SK-N-SH treated with all-trans-retinoic acid at 6 μM for 48 hours (cell line): ENCODE measurements around the gene GJA4.

Experiments
- ATAC-seq: fragments of 200-7000 bp; cut with Tn5 transposase; 3 replicates; pipeline ENCODE4 v1.9.1; 2020; ENCODE audit warnings: mild to moderate bottlenecking, moderate library complexity
- ARNTL ChIP-seq: fragments of 450-650 bp; formaldehyde crosslinking; IDR thresholded peaks from 2 replicates; pipeline ENCODE4 v1.5.0; 2020; ENCODE audit warnings: low read depth, mild to moderate bottlenecking, moderate library complexity, borderline replicate concordance
- BACH2 ChIP-seq: fragments of 250-450 bp; sonication (Bioruptor Pico); IDR thresholded peaks from 2 replicates; pipeline ENCODE4 v1.9.0; 2021; ENCODE audit warnings: mild to moderate bottlenecking, borderline replicate concordance
- CSRNP3 ChIP-seq: fragments of 250-450 bp; sonication (Bioruptor Pico); IDR thresholded peaks from 2 replicates; pipeline ENCODE4 v1.5.1; 2021; ENCODE audit warnings: mild to moderate bottlenecking, moderate library complexity
- ESRRG ChIP-seq: fragments of 250-450 bp; sonication (Bioruptor Pico); IDR thresholded peaks from 2 replicates; pipeline ENCODE4 v1.6.1; 2021; ENCODE audit warnings: mild to moderate bottlenecking
- GLIS3 ChIP-seq: fragments of 250-450 bp; sonication (Bioruptor Pico); IDR thresholded peaks from 2 replicates; pipeline ENCODE4 v1.5.0; 2020; ENCODE audit warnings: mild to moderate bottlenecking, moderate library complexity
- OSR1 ChIP-seq: fragments of 250-450 bp; sonication (Bioruptor Pico); IDR thresholded peaks from 2 replicates; pipeline ENCODE4 v1.8.0; 2022; ENCODE audit warnings: moderate library complexity, mild to moderate bottlenecking, inconsistent platforms
- PATZ1 ChIP-seq: fragments of 250-450 bp; sonication (Bioruptor Pico); IDR thresholded peaks from 2 replicates; pipeline ENCODE4 v1.8.0; 2020; ENCODE audit warnings: mild to moderate bottlenecking, moderate library complexity, borderline replicate concordance
- PPARA ChIP-seq: fragments of 250-450 bp; sonication (Bioruptor Pico); IDR thresholded peaks from 2 replicates; pipeline ENCODE4 v1.5.0; 2020; ENCODE audit warnings: mild to moderate bottlenecking, borderline replicate concordance
- RARB ChIP-seq: fragments of 250-450 bp; sonication (Bioruptor Pico); IDR thresholded peaks from 2 replicates; pipeline ENCODE4 v1.8.0; 2021; ENCODE audit warnings: mild to moderate bottlenecking, moderate library complexity
- SNAI2 ChIP-seq: fragments of 250-450 bp; sonication (Bioruptor Pico); IDR thresholded peaks from 2 replicates; pipeline ENCODE4 v1.5.0; 2020; ENCODE audit warnings: mild to moderate bottlenecking, moderate library complexity
- TCF4 ChIP-seq: fragments of 250-450 bp; sonication (Bioruptor Pico); IDR thresholded peaks from 2 replicates; pipeline ENCODE4 v1.8.0; 2021; ENCODE audit warnings: mild to moderate bottlenecking, moderate library complexity, borderline replicate concordance
- TOX ChIP-seq: fragments of 250-450 bp; sonication (Bioruptor Pico); IDR thresholded peaks from 2 replicates; pipeline ENCODE4 v1.8.0; 2021; ENCODE audit warnings: mild to moderate bottlenecking, moderate library complexity, borderline replicate concordance
- ZC3H10 ChIP-seq: fragments of 250-450 bp; sonication (Bioruptor Pico); IDR thresholded peaks from 2 replicates; pipeline ENCODE4 v1.5.1; 2021; ENCODE audit warnings: mild to moderate bottlenecking, moderate library complexity
- ZFP3 ChIP-seq: fragments of 250-450 bp; sonication (Bioruptor Pico); IDR thresholded peaks from 2 replicates; pipeline ENCODE4 v1.5.0; 2020; ENCODE audit warnings: mild to moderate bottlenecking, moderate library complexity
- ZFP30 ChIP-seq: fragments of 450-650 bp; formaldehyde crosslinking; IDR thresholded peaks from 2 replicates; pipeline ENCODE4 v1.5.0; 2022; ENCODE audit warnings: mild to moderate bottlenecking, moderate library complexity
- ZNF565 ChIP-seq: fragments of 450-650 bp; formaldehyde crosslinking; conservative IDR thresholded peaks from 2 replicates; pipeline ENCODE4 v1.5.0; 2020; ENCODE audit warnings: low read depth, mild to moderate bottlenecking, moderate library complexity
- ZNF70 ChIP-seq: fragments of 450-650 bp; formaldehyde crosslinking; IDR thresholded peaks from 2 replicates; pipeline ENCODE4 v1.5.0; 2020; ENCODE audit warnings: mild to moderate bottlenecking, moderate library complexity
- ZNF8 ChIP-seq: fragments of 450-650 bp; formaldehyde crosslinking; IDR thresholded peaks from 2 replicates; pipeline ENCODE4 v1.5.0; 2020; ENCODE audit warnings: mild to moderate bottlenecking, moderate library complexity
- TF ChIP-seq, protein P1 (sequence below): fragments of 250-450 bp; sonication (Bioruptor Pico); IDR thresholded peaks from 2 replicates; pipeline ENCODE4 v1.5.0; 2020; ENCODE audit warnings: mild to moderate bottlenecking, moderate library complexity
- TF ChIP-seq, protein P2 (sequence below): fragments of 250-450 bp; sonication (Bioruptor Pico); IDR thresholded peaks from 2 replicates; pipeline ENCODE4 v1.5.1; 2020; ENCODE audit warnings: low read depth, mild to moderate bottlenecking, moderate library complexity
- TF ChIP-seq, protein P3 (sequence below): fragments of 250-450 bp; sonication (Bioruptor Pico); IDR thresholded peaks from 2 replicates; pipeline ENCODE4 v1.8.0; 2021; ENCODE audit warnings: low read depth, mild to moderate bottlenecking, moderate library complexity, borderline replicate concordance

GJA4 gene

DNA sequence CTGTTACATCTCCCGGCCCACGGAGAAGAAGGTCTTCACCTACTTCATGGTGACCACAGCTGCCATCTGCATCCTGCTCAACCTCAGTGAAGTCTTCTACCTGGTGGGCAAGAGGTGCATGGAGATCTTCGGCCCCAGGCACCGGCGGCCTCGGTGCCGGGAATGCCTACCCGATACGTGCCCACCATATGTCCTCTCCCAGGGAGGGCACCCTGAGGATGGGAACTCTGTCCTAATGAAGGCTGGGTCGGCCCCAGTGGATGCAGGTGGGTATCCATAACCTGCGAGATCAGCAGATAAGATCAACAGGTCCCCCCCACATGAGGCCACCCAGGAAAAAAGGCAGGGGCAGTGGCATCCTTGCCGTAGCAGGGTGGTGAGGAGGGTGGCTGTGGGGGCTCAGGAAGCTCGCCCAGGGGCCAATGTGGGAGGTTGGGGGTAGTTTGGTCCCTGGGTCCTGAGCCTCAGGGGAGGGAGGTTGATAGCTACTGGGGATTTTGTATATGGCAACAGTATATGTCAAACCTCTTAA, 31.0 kb upstream of the GJA4 start:
- no peak for ATAC-seq
- TF ChIP-seq ZC3H10 (no peak), OSR1 (CRISPR knock-in tag) (no peak), PATZ1 (CRISPR knock-in tag) (no peak), PPARA (CRISPR knock-in tag) (no peak), TCF4 (CRISPR knock-in tag) (no peak), ZFP3 (CRISPR knock-in tag) (no peak), RARB (CRISPR knock-in tag) (no peak), SNAI2 (CRISPR knock-in tag) (no peak), TOX (no peak), BACH2 (no peak)
- TF ChIP-seq, protein P1, sequence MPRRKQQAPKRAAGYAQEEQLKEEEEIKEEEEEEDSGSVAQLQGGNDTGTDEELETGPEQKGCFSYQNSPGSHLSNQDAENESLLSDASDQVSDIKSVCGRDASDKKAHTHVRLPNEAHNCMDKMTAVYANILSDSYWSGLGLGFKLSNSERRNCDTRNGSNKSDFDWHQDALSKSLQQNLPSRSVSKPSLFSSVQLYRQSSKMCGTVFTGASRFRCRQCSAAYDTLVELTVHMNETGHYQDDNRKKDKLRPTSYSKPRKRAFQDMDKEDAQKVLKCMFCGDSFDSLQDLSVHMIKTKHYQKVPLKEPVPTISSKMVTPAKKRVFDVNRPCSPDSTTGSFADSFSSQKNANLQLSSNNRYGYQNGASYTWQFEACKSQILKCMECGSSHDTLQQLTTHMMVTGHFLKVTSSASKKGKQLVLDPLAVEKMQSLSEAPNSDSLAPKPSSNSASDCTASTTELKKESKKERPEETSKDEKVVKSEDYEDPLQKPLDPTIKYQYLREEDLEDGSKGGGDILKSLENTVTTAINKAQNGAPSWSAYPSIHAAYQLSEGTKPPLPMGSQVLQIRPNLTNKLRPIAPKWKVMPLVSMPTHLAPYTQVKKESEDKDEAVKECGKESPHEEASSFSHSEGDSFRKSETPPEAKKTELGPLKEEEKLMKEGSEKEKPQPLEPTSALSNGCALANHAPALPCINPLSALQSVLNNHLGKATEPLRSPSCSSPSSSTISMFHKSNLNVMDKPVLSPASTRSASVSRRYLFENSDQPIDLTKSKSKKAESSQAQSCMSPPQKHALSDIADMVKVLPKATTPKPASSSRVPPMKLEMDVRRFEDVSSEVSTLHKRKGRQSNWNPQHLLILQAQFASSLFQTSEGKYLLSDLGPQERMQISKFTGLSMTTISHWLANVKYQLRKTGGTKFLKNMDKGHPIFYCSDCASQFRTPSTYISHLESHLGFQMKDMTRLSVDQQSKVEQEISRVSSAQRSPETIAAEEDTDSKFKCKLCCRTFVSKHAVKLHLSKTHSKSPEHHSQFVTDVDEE, result no peak
- TF ChIP-seq, protein P2, sequence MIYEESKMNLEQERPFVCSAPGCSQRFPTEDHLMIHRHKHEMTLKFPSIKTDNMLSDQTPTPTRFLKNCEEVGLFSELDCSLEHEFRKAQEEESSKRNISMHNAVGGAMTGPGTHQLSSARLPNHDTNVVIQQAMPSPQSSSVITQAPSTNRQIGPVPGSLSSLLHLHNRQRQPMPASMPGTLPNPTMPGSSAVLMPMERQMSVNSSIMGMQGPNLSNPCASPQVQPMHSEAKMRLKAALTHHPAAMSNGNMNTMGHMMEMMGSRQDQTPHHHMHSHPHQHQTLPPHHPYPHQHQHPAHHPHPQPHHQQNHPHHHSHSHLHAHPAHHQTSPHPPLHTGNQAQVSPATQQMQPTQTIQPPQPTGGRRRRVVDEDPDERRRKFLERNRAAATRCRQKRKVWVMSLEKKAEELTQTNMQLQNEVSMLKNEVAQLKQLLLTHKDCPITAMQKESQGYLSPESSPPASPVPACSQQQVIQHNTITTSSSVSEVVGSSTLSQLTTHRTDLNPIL (CRISPR knock-in tag), result no peak
- TF ChIP-seq, protein P3, sequence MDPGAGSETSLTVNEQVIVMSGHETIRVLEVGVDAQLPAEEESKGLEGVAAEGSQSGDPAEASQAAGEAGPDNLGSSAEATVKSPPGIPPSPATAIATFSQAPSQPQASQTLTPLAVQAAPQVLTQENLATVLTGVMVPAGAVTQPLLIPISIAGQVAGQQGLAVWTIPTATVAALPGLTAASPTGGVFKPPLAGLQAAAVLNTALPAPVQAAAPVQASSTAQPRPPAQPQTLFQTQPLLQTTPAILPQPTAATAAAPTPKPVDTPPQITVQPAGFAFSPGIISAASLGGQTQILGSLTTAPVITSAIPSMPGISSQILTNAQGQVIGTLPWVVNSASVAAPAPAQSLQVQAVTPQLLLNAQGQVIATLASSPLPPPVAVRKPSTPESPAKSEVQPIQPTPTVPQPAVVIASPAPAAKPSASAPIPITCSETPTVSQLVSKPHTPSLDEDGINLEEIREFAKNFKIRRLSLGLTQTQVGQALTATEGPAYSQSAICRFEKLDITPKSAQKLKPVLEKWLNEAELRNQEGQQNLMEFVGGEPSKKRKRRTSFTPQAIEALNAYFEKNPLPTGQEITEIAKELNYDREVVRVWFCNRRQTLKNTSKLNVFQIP, result no peak

DNA sequence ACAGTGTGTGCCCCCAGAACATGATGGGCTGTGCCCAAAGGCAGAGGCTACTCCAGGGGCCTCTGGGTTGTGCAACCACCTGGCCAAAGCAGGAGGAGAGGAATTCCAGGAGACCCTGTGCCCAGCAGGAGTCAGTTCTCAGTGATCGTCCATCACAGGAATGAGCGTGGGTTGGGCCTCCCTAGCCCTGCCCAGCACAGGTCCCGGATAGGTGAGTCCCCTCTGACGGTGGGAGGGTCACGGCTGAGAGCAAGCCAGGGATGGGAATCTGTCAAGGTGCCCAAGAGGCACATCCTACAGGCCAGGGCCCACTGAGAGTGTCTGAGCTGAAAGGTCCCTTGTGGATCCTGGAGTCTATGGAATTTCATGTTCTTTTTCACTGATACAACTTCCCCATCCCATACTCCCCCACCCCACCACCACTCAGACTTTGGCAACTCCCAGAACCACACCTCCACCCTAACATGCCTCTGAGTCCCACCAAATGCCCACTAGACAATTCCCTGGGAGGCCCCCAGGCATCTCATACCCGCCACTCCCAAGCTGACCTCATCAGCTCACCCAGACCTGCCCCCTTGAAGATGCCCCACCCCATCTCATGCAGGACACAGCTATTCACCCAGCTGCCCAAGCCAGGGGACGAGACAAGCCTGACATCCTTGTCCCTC, 30.2 kb upstream of the GJA4 start:
- no peak for ATAC-seq
- no peak for TF ChIP-seq ZFP30

DNA sequence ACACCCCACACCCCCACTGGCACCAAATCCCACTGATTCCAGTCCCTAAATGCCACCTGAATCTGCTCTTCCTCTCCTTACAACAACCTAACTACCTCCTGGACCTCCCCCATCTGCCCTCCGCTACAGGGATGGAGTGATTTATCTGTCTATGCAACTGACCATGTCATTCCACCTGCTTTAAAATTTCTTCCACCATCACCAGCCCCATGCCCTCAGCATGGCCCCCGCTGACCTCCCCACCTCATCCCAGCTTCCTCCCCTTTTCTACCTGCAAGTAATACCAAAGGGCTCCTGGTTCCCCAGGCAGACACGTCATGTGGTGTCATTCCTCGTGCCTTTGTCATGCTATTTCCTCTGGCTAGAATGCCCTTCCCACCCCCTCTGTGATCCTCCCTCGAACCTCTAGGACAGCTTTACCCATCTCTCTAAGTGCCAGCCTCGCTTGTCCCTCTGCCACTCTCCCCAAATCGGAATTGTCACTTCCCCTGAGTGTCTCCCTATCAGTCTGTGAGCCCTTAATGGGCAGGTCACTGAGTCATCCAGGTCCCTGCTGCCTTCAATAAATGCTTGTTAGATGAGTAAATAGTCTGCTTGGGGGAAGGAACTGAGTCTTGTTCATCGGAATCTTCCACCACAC, 29.5 kb upstream of the GJA4 start:
- no peak for ATAC-seq
- TF ChIP-seq, protein P1, result no peak
- TF ChIP-seq ZFP30, result no peak
- TF ChIP-seq, protein P3, result no peak
- no peak for TF ChIP-seq ZNF565 (CRISPR knock-in tag)
- no peak for TF ChIP-seq ARNTL (CRISPR knock-in tag)
- no peak for TF ChIP-seq ZFP3 (CRISPR knock-in tag)
- TF ChIP-seq ESRRG (CRISPR knock-in tag), result no peak
- no peak for TF ChIP-seq ZNF8 (CRISPR knock-in tag)
- no peak for TF ChIP-seq GLIS3 (CRISPR knock-in tag)
- TF ChIP-seq TOX, result no peak
- no peak for TF ChIP-seq ZNF70
- TF ChIP-seq CSRNP3, result no peak
- no peak for TF ChIP-seq TCF4 (CRISPR knock-in tag)
- TF ChIP-seq BACH2, result no peak
- no peak for TF ChIP-seq ZC3H10
- TF ChIP-seq OSR1 (CRISPR knock-in tag), result no peak
